T-helper 17 cell (primary cell): ENCODE results near the gene SRGAP2C. TPM values are rescaled to one million over a fixed set of nuclear protein-coding genes. Genes with fewer than 3 reads are reported as not detected.
"Not testable (repeated sequence)": the region's sequence is repeated elsewhere in the genome, so short reads cannot be mapped to it uniquely, and the experiment has no call there.

ENCODE experiments used
- ATAC-seq: fragments of 150-1000 bp; cut with Tn5 transposase; 2 replicates; pipeline ENCODE4 v1.10.0; 2021; ENCODE audit warnings: mild to moderate bottlenecking, moderate library complexity
- DNase-seq, 3 donors: peaks; one replicate each; pipeline versions ENCODE4 v3.0.0 to v3.0.0-alpha.2; 2020 to 2021
- H3K9me3 ChIP-seq: one replicate; pipeline ENCODE4 v1.7.0; 2013; ENCODE audit warnings: low read length, mild to moderate bottlenecking; ENCODE audit not compliant: control insufficient read depth, poor library complexity, severe bottlenecking
- H3K27ac Mint-ChIP-seq: one replicate; pipeline ENCODE4 v1.8.0; 2022; ENCODE audit warnings: mild to moderate bottlenecking, moderate library complexity, mixed read lengths
- H3K27me3 Mint-ChIP-seq: one replicate; pipeline ENCODE4 v1.8.0; 2022; ENCODE audit warnings: mixed read lengths
- H3K36me3 Mint-ChIP-seq: one replicate; pipeline ENCODE4 v1.8.0; 2022; ENCODE audit warnings: low read depth, mixed read lengths
- H3K4me1 Mint-ChIP-seq: one replicate; pipeline ENCODE4 v1.8.0; 2022; ENCODE audit warnings: mild to moderate bottlenecking, mixed read lengths
- H3K4me3 Mint-ChIP-seq: one replicate; pipeline ENCODE4 v1.8.0; 2022; ENCODE audit warnings: mild to moderate bottlenecking, moderate library complexity, mixed read lengths
- total RNA-seq, 4 donors: library from RNA in 2 of 4; stranded (reverse) in 2 of 4; gene quantifications; one replicate each; pipeline ENCODE4 v1.2.3 and lab custom pipeline; 2022 to 2026

Gene SRGAP2C
- total RNA-seq, 2 donors from 2014 or later = 19.7 to 31.7 TPM

- H3K27me3 Mint-ChIP-seq, H3K27ac Mint-ChIP-seq: not testable (repeated sequence)
Measured at GRCh38 chr1:121165296-121165695, 19.5 kb upstream of the SRGAP2C start.

GRCh38 chr1:121167225-121167738, 17.5 kb upstream of the SRGAP2C start:
- not testable (repeated sequence) for ATAC-seq, H3K9me3 ChIP-seq, H3K36me3 Mint-ChIP-seq, DNase-seq, H3K27ac Mint-ChIP-seq, H3K4me3 Mint-ChIP-seq, H3K27me3 Mint-ChIP-seq, H3K4me1 Mint-ChIP-seq

More at GRCh38 chr1:121165296-121165695, 19.5 kb upstream of the SRGAP2C start:
- not testable (repeated sequence) for ATAC-seq, H3K9me3 ChIP-seq, H3K4me3 Mint-ChIP-seq, DNase-seq, H3K4me1 Mint-ChIP-seq, H3K36me3 Mint-ChIP-seq

- DNase-seq, H3K4me3 Mint-ChIP-seq, H3K4me1 Mint-ChIP-seq, ATAC-seq, H3K36me3 Mint-ChIP-seq, H3K9me3 ChIP-seq, H3K27me3 Mint-ChIP-seq, H3K27ac Mint-ChIP-seq: not testable (repeated sequence)
Measured at GRCh38 chr1:121168152-121168668, 16.6 kb upstream of the SRGAP2C start.

- not testable (repeated sequence) for ATAC-seq, H3K36me3 Mint-ChIP-seq, DNase-seq, H3K9me3 ChIP-seq, H3K4me3 Mint-ChIP-seq, H3K27me3 Mint-ChIP-seq, H3K4me1 Mint-ChIP-seq, H3K27ac Mint-ChIP-seq
Measured at GRCh38 chr1:121176649-121177048, 8.1 kb upstream of the SRGAP2C start.

- H3K27me3 Mint-ChIP-seq, DNase-seq, H3K36me3 Mint-ChIP-seq, ATAC-seq, H3K27ac Mint-ChIP-seq, H3K9me3 ChIP-seq, H3K4me1 Mint-ChIP-seq, H3K4me3 Mint-ChIP-seq: not testable (repeated sequence)
Measured at GRCh38 chr1:121178197-121178596, 6.6 kb upstream of the SRGAP2C start.

- H3K4me1 Mint-ChIP-seq, H3K36me3 Mint-ChIP-seq, H3K27ac Mint-ChIP-seq, ATAC-seq, H3K9me3 ChIP-seq, H3K27me3 Mint-ChIP-seq: not testable (repeated sequence)
- peak in 1 of 3 donors; percentile 6 for DNase-seq
- H3K4me3 Mint-ChIP-seq = peak overlapping the region; percentile 41
Measured at GRCh38 chr1:121183867-121184266, 908 bp upstream of the SRGAP2C start.

GRCh38 chr1:121185140-121185708, 449 bp downstream of the SRGAP2C start:
- H3K9me3 ChIP-seq, H3K27me3 Mint-ChIP-seq, H3K4me1 Mint-ChIP-seq, DNase-seq, H3K36me3 Mint-ChIP-seq: not testable (repeated sequence)
- Mint-ChIP-seq H3K4me3 (peak overlapping the region; percentile 95), H3K27ac (peak overlapping the region; percentile 74)
- peak; percentile 1 for ATAC-seq

GRCh38 chr1:121186191-121186590, 1.4 kb downstream of the SRGAP2C start:
- H3K36me3 Mint-ChIP-seq = not testable (repeated sequence)
- H3K27ac Mint-ChIP-seq = peak overlapping the region; percentile 79

GRCh38 chr1:121187914-121188313, 3.1 kb downstream of the SRGAP2C start:
- not testable (repeated sequence) for H3K27ac Mint-ChIP-seq, H3K4me1 Mint-ChIP-seq, H3K36me3 Mint-ChIP-seq, H3K9me3 ChIP-seq, ATAC-seq, H3K27me3 Mint-ChIP-seq, DNase-seq
- H3K4me3 Mint-ChIP-seq = peak overlapping the region; percentile 45

More at GRCh38 chr1:121186191-121186590, 1.4 kb downstream of the SRGAP2C start:
- peak overlapping the region; percentile 93 for H3K4me3 Mint-ChIP-seq
- not testable (repeated sequence) for ATAC-seq, DNase-seq, H3K27me3 Mint-ChIP-seq, H3K4me1 Mint-ChIP-seq, H3K9me3 ChIP-seq

- not testable (repeated sequence) for ATAC-seq, H3K9me3 ChIP-seq, H3K27ac Mint-ChIP-seq, H3K4me1 Mint-ChIP-seq, H3K4me3 Mint-ChIP-seq, H3K27me3 Mint-ChIP-seq, H3K36me3 Mint-ChIP-seq, DNase-seq
Measured at GRCh38 chr1:121192512-121192911, 7.7 kb downstream of the SRGAP2C start.

- H3K4me1 Mint-ChIP-seq, DNase-seq, H3K4me3 Mint-ChIP-seq, H3K27me3 Mint-ChIP-seq, H3K9me3 ChIP-seq, ATAC-seq, H3K36me3 Mint-ChIP-seq, H3K27ac Mint-ChIP-seq: not testable (repeated sequence)
Measured at GRCh38 chr1:121197095-121197882, 12.5 kb downstream of the SRGAP2C start.

GRCh38 chr1:121199763-121200162, 15.0 kb downstream of the SRGAP2C start:
- not testable (repeated sequence) for H3K36me3 Mint-ChIP-seq, H3K9me3 ChIP-seq, H3K4me3 Mint-ChIP-seq, DNase-seq, H3K4me1 Mint-ChIP-seq, H3K27ac Mint-ChIP-seq, ATAC-seq, H3K27me3 Mint-ChIP-seq

- not testable (repeated sequence) for DNase-seq
Measured at GRCh38 chr1:121200232-121200631, 15.5 kb downstream of the SRGAP2C start.

More at GRCh38 chr1:121200232-121200631, 15.5 kb downstream of the SRGAP2C start:
- H3K4me3 Mint-ChIP-seq, H3K4me1 Mint-ChIP-seq, H3K36me3 Mint-ChIP-seq, H3K9me3 ChIP-seq, ATAC-seq, H3K27me3 Mint-ChIP-seq, H3K27ac Mint-ChIP-seq: not testable (repeated sequence)
